Parathyroid adenoma (tissue), 2 donors: ENCODE measurements around the gene SUGP1.

Experiments
- H2AFZ ChIP-seq: fragments of 300-600 bp; sonication (generic); one replicate; pipeline ENCODE4 v1.7.0; 2017; ENCODE audit warnings: antibody characterized with exemption, mild to moderate bottlenecking
- H3K27ac ChIP-seq: fragments of 300-600 bp; sonication (generic); one replicate; pipeline ENCODE4 v1.7.0; 2017
- H3K27me3 ChIP-seq: fragments of 300-600 bp; sonication (generic); one replicate; pipeline ENCODE4 v1.7.0; 2017; ENCODE audit warnings: low read length; ENCODE audit not compliant: control insufficient read depth, insufficient read depth
- H3K36me3 ChIP-seq: fragments of 300-600 bp; sonication (generic); one replicate; pipeline ENCODE4 v1.7.0; 2017; ENCODE audit warnings: low read length; ENCODE audit not compliant: control insufficient read depth, insufficient read depth
- H3K4me1 ChIP-seq: fragments of 300-600 bp; sonication (generic); one replicate; pipeline ENCODE4 v1.7.0; 2017; ENCODE audit warnings: control low read depth
- H3K4me2 ChIP-seq: fragments of 300-600 bp; sonication (generic); one replicate; pipeline ENCODE4 v1.7.0; 2017; ENCODE audit warnings: low read length
- H3K4me3 ChIP-seq: fragments of 300-600 bp; sonication (generic); one replicate; pipeline ENCODE4 v1.7.0; 2017; ENCODE audit warnings: low read depth, low read length
- H3K79me2 ChIP-seq: fragments of 300-600 bp; sonication (generic); one replicate; pipeline ENCODE4 v1.7.0; 2017; ENCODE audit warnings: control low read depth
- H3K9ac ChIP-seq: fragments of 300-600 bp; sonication (generic); one replicate; pipeline ENCODE4 v1.7.0; 2017; ENCODE audit warnings: mild to moderate bottlenecking
- H3K9me3 ChIP-seq: fragments of 300-600 bp; sonication (generic); one replicate; pipeline ENCODE4 v1.7.0; 2017; ENCODE audit warnings: low read length; ENCODE audit not compliant: control insufficient read depth
- CTCF ChIP-seq: fragments of 300-600 bp; sonication (generic); IDR thresholded peaks from one replicate; pipeline ENCODE4 v1.7.0; 2017; ENCODE audit warnings: antibody characterized with exemption, mild to moderate bottlenecking
- donor health status: primary hyperparathyroidism.

The SUGP1 gene

GRCh38 chr19:19263886-19264487, 56.3 kb downstream of the SUGP1 start:
- Histone ChIP-seq H3K79me2 (no peaks in the 10 kb centered on the region), H3K36me3 (no peaks in the 10 kb centered on the region), H3K9ac (no peak overlapping the region), H3K4me2 (no peak overlapping the region), H3K9me3 (no peaks in the 10 kb centered on the region), H3K27me3 (peaks cover 5% of the 10 kb centered on the region), H3K4me1 (no peaks in the 10 kb centered on the region), H3K27ac (no peak overlapping the region), H3K4me3 (no peak overlapping the region), H2AFZ (no peak overlapping the region)
- TF ChIP-seq CTCF = no peak

- H3K9me3 ChIP-seq = no peaks in the 10 kb centered on the region
- no peak for TF ChIP-seq CTCF
- H3K36me3 ChIP-seq = no peaks in the 10 kb centered on the region
- no peak overlapping the region for H3K9ac ChIP-seq
- no peak overlapping the region for H3K27ac ChIP-seq
- H3K4me1 ChIP-seq = no peaks in the 10 kb centered on the region
- H3K79me2 ChIP-seq = no peaks in the 10 kb centered on the region
- no peak overlapping the region for H3K4me3 ChIP-seq
- peaks cover 5% of the 10 kb centered on the region for H3K27me3 ChIP-seq
- H3K4me2 ChIP-seq = no peak overlapping the region
- H2AFZ ChIP-seq = no peak overlapping the region
Measured at GRCh38 chr19:19262190-19263057, 57.9 kb downstream of the SUGP1 start.

- no peaks in the 10 kb centered on the region for H3K79me2 ChIP-seq
- H3K4me2 ChIP-seq = no peak overlapping the region
- no peak overlapping the region for H3K27ac ChIP-seq
- no peak overlapping the region for H3K4me3 ChIP-seq
- no peak overlapping the region for H3K9ac ChIP-seq
- H3K4me1 ChIP-seq = no peaks in the 10 kb centered on the region
- H2AFZ ChIP-seq = no peak overlapping the region
- peaks cover 5% of the 10 kb centered on the region for H3K27me3 ChIP-seq
- TF ChIP-seq CTCF = no peak
- no peaks in the 10 kb centered on the region for H3K36me3 ChIP-seq
- no peaks in the 10 kb centered on the region for H3K9me3 ChIP-seq
Measured at GRCh38 chr19:19261350-19262189, 58.7 kb downstream of the SUGP1 start.

GRCh38 chr19:19260417-19261214, 59.7 kb downstream of the SUGP1 start:
- TF ChIP-seq CTCF = no peak
- Histone ChIP-seq H3K9me3 (no peaks in the 10 kb centered on the region), H3K36me3 (no peaks in the 10 kb centered on the region), H3K27ac (no peak overlapping the region), H3K27me3 (peaks cover 5% of the 10 kb centered on the region), H3K4me1 (no peaks in the 10 kb centered on the region), H3K4me3 (no peak overlapping the region), H3K9ac (no peak overlapping the region), H2AFZ (no peak overlapping the region), H3K79me2 (no peaks in the 10 kb centered on the region), H3K4me2 (no peak overlapping the region)
